Kidney tubule cell (primary cell): Measurements from ENCODE around the gene SUSD2.

Experiments
- DNase-seq: peaks from one replicate; pipeline ENCODE4 v3.0.0-alpha.2; 2018; ENCODE audit warnings: low spot score

Gene SUSD2

GRCh38 chr22:24149198-24149590 is 32.1 kb upstream of the SUSD2 start:
- no peak for DNase-seq

DNA sequence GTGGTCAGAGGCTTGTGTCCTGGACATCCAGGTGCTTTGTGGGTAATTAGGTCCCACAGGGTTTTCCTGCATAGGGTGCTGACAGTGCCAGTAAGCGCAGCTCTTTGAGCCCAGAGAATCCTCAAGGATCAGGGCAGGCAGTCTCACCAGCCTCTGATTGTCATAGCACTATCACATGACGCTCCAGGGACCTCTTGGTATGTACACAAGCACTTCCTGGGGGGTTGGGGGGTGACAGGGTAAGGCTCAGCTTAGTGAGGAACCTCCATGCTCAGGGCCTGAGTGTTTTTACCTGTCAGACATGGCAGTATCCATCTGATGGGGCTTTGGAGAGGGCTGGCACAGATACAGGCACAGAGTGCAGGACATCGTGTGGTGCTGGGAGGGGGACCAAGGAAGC is 27.9 kb upstream of the SUSD2 start:
- peak; percentile 56 for DNase-seq

DNA sequence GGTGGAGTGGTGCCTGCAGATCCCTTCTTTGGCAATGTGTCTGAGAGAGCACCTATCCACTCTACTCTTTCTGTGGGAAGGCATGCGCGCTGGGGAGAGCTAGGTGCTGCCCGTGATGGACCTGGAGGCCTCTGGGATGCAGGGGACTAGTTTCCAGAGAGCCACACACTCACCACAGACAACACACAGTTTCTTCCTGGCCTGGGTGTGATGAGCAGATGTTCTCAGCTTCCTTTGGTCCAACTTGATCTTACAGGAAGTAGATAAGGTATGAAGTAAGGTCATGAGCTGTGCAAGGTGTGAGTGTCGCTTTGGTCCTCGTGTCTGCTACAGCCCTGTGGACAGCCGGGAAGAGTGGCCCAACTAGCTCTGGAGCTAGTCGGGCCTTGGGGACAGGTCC is 27.3 kb upstream of the SUSD2 start:
- DNase-seq: no peak

DNA sequence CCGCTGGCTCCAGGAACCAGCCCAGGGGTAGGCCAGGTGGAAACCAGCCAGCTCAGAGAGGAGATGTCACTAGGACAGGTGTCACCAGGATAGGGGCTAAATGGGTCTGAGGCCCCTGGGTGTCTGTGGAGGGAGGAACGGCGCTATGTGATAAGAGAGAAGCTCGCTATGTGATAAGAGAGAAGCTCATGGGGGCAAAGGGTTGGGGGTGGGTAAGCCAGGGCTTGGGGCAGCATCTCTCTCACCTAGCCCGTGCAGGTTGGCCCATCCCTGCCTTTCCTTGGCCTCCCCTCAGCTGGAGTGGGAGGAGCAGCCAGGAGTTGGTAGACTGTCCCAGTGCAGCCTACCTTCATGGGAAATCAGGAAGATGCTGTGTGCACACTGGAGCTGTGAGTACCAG is 26.5 kb upstream of the SUSD2 start:
- no peak for DNase-seq

GRCh38 chr22:24155627-24156140 is 25.6 kb upstream of the SUSD2 start:
- DNase-seq: peak; percentile 53

DNA sequence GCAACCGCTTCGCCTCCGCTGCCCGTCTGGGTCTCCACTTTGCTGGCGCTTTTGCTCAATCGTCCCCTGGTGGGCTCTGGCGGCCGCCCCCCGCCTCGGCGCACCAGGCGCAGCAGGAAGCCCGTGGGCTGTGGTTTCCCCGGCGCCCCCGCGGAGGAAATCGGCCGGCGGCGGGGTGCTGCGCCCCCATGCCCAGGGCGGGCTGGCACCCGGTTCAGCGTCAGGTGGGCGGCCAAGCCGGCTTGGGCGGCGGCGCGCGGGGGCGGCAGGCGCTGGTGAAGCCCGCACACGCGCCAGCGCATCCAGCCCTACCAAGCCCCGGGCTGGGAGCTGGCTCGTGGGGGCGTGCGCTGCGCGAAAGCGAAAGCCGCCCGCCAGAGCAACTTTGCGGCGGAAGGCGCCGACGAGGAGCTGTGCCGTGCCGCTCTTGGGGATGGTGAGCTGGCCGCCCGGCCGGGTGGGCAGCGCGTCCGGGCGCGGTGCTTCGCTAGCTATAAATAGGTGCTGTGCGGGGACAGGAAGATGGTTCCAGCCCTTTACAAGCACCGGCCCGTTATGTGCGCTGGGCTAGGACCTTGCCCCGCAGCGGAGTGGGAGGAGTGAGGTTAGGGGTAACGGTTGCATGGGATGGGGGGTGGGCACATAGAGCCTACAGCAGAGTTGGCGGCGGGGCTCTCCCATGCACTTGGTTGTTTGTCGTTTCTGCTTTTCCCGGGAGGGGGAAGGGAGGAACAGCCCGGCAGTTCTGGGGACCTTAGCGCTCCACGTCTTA is 25.0 kb upstream of the SUSD2 start:
- peak; percentile 42 for DNase-seq

GRCh38 chr22:24156913-24157821 is 24.1 kb upstream of the SUSD2 start:
- peak; percentile 90 for DNase-seq

- no peak for DNase-seq
Measured at GRCh38 chr22:24157822-24158135, 23.5 kb upstream of the SUSD2 start.

DNA sequence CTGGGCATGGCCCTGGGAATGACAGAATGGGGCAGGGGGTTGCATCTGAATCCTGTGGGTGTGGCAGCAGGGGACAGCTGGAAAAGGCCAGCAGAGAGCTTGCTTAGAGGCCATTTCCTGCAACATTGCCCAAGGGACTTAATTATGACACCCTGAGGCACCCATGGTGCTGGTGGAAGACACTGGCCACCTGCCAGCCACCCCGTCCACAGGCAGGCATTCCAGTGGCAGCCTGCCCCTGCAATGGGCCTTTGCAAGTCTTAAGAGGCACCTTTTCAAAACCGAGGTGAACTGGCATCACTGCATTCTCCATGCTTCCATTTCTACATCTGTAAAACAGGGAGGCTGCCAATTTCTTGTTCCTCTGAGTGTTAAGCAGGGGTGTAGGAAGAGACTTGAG is 21.6 kb upstream of the SUSD2 start:
- DNase-seq: no peak

- no peak for DNase-seq
Measured at GRCh38 chr22:24160546-24160945, 20.7 kb upstream of the SUSD2 start.

DNA sequence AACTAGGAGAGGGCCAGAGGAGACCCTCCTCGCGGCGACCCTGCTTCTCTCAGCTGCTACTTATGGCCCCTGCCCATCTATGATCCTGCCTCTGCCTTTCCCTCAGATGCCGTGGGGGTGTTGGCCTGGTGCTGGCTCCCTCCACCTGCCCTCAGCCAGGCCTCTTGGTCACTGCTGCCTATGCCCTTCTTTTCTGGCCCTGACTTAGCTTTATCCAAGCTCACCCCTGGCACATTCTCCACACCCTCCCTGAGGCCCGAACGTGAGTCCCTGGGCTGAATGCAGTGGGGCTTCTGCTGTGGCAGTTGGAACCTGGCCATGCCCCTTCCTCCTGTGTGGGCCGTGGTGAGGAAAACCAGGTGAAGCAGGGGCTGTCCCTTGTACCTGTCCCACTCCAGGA is 19.8 kb upstream of the SUSD2 start:
- no peak for DNase-seq

- DNase-seq: no peak
Measured at GRCh38 chr22:24161909-24162308, 19.4 kb upstream of the SUSD2 start.

GRCh38 chr22:24162436-24162835 is 18.9 kb upstream of the SUSD2 start:
- DNase-seq: no peak

- no peak for DNase-seq
Measured at GRCh38 chr22:24164243-24164642, 17.0 kb upstream of the SUSD2 start.

DNA sequence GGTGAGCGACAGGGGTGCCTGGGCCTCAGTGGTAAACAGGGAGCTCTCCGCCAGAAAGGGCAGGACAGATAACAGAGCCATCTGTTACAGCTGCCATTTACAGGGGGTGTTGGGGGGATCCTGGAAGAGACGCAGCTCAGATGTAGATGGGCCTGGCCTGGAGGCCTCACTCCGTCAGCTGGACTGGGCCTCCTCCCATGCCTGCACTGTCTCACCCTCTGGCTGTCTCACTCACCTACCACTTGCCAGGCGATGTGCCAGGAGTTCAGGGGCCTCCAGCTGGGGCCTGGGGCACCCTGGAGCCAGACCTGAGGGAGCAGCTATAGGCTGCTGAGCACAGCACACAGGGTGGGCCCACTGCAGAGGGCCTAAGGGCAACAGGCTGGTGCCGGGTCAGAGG is 16.3 kb upstream of the SUSD2 start:
- DNase-seq: no peak

GRCh38 chr22:24165673-24166072 is 15.6 kb upstream of the SUSD2 start:
- peak; percentile 75 for DNase-seq

DNA sequence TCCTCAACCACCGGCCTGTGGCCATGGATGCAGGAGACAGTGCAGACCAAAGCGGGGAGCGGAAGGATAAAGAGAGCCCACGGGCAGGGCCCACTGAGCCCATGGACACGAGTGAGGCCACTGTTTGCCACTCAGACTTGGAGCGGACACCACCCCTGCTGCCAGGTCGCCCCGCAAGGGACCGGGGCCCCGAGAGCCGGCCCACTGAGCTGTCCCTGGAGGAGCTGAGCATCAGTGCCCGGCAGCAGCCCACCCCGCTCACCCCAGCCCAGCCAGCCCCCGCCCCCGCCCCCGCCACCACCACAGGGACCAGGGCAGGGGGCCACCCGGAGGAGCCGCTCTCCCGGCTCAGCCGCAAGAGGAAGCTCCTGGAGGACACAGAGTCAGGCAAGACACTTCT is 14.5 kb upstream of the SUSD2 start:
- DNase-seq: no peak

- DNase-seq: no peak
Measured at GRCh38 chr22:24169439-24170058, 11.7 kb upstream of the SUSD2 start.

DNA sequence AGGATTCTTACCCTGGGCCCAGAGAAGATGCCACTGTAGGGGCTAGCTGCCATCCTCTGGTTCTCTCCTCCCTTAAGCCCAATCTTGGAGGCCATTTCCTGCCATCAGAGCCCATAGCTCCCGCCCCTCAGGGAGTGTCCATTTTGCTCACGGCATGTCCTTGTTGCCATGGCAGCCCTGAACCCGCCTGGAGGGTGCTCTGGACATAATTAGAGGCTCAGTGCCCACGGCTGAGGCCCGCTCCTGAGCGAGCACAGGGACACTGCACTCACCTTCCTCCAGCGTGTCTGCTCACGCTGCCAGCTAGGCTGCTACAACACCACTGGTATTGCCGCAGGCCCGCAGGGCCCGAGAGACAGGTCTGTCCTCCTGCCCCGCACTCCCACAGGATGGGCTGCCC is 11.1 kb upstream of the SUSD2 start:
- DNase-seq: no peak

DNA sequence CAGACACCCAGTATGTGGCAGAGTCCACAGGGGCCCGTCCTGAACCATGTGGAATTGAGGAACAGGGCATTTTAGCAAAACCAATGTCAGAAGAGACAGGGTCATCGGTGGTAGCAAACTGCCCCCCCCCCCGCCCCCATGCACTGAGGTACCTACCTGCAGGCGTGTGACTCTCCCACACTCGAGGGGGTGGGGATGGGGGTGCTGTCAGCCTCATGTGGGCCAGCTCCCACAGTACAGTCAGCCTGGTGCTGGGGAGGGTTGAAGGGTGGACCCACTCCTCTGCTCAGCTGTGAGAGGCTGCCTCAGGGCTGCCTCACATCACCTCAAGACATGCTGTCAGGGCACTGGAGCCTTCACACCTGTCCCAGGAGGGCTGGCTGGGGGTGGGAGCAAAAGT is 10.7 kb upstream of the SUSD2 start:
- DNase-seq: no peak

DNA sequence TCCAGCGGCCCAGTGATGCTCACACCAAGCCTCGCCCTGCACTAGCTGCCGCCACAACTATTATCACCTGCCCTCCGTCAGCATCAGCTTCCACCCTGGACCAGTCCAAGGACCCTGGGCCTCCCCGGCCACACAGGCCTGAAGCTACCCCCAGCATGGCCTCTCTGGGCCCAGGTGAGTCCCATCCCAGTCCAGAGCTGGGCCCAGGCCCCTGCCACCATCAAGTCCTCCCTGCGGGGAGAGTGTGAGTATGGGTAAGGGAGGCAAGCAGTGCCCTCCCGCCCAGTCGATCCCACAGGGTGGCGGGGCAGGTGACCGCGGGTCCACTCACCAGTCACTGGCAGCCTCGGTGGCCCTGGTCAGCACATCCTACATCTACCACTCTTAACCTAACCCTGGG is 9.5 kb upstream of the SUSD2 start:
- DNase-seq: no peak

DNA sequence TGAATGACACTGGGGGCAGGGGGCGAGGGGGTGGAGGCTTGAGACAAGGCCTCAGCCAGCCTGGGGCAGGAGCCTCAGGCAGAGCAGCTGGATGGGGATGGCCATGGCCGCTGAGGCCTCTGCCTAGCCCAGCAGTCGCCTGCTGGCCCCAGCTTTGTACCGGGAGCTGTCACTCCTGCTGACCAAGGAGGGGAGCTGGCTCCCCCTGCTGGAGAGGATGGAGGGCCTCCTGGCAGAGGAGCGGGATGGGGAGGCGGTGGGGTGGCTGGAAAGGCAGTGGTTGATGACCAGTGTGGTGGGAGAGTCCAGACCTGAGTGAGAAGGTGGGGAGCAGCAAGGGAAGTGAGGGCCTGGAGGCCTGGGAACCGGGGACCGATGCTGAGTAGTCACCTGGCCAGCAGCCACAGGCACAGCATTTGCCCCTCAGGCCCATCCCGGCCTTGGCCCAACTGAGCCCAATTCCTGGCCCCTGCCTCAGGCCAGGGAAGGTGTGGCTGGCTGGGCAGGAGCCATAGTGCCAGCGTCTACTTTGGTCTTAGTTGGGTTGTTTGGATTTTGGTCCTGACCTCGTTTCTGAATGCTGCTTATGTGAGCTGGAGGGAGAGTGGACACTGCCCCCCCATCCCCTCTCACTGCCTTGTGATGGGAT is 6.0 kb upstream of the SUSD2 start:
- peak; percentile 72 for DNase-seq
